Neural crest cell (in vitro differentiated cells): ENCODE measurements around the gene TMEM187. TPM values are rescaled to one million over a fixed set of nuclear protein-coding genes. Genes with fewer than 3 reads are reported as not detected.
A peak's percentile ranks its signal among the peaks of the same experiment; 100 is the strongest.

Source experiments
- DNase-seq: peaks from one replicate; pipeline ENCODE4 v3.0.0; 2021; ENCODE audit warnings: low read depth, mixed read lengths, low spot score
- H3K27ac Mint-ChIP-seq: one replicate; pipeline ENCODE4 v1.8.0; 2021; ENCODE audit warnings: mild to moderate bottlenecking, mixed read lengths; ENCODE audit not compliant: unreplicated experiment
- H3K27me3 Mint-ChIP-seq: 2 replicates; pipeline ENCODE4 v1.8.0; 2021; ENCODE audit warnings: low read depth, mild to moderate bottlenecking, mixed read lengths
- H3K36me3 Mint-ChIP-seq: 2 replicates; pipeline ENCODE4 v1.8.0; 2021; ENCODE audit warnings: low read depth, mild to moderate bottlenecking, mixed read lengths
- H3K4me1 Mint-ChIP-seq: 2 replicates; pipeline ENCODE4 v1.8.0; 2021; ENCODE audit warnings: mixed read lengths
- H3K4me3 Mint-ChIP-seq: one replicate; pipeline ENCODE4 v1.8.0; 2021; ENCODE audit warnings: mild to moderate bottlenecking, mixed read lengths
- H3K9me3 Mint-ChIP-seq: 2 replicates; pipeline ENCODE4 v1.8.0; 2021; ENCODE audit warnings: mixed read lengths
- CTCF ChIP-seq: fragments of 200-600 bp; sonication (generic); conservative IDR thresholded peaks from 2 replicates; pipeline ENCODE4 v1.5.0; 2021; ENCODE audit warnings: antibody characterized with exemption, mild to moderate bottlenecking
- microRNA-seq: library from miRNA; unstranded; fragments of <30 nt; microRNA quantifications from one replicate; pipeline ENCODE4, GENCODE V29; 2020
- total RNA-seq: library from RNA; stranded (reverse); gene quantifications from 2 replicates; pipeline ENCODE4 v1.2.1, GENCODE V29; 2021

Gene TMEM187
- total RNA-seq, 1 donor from 2014 or later = 8.0 TPM

- H3K27ac Mint-ChIP-seq = no peak overlapping the region
- H3K9me3 Mint-ChIP-seq = no peaks in the 10 kb centered on the region
- H3K4me3 Mint-ChIP-seq = no peak overlapping the region
- DNase-seq = no peak
- no peaks in the 10 kb centered on the region for H3K27me3 Mint-ChIP-seq
- peaks cover 5% of the 10 kb centered on the region for H3K4me1 Mint-ChIP-seq
- peaks cover 4% of the 10 kb centered on the region for H3K36me3 Mint-ChIP-seq
- TF ChIP-seq CTCF = no peak
Measured at GRCh38 chrX:154029439-154029838, 56.9 kb downstream of the TMEM187 start.

GRCh38 chrX:154030266-154030665 lies 57.7 kb downstream of the TMEM187 start:
- Mint-ChIP-seq H3K4me3 (no peak overlapping the region), H3K9me3 (no peaks in the 10 kb centered on the region), H3K4me1 (peaks cover 5% of the 10 kb centered on the region), H3K27me3 (no peaks in the 10 kb centered on the region), H3K27ac (no peak overlapping the region), H3K36me3 (peaks cover 8% of the 10 kb centered on the region)
- DNase-seq = no peak
- no peak for TF ChIP-seq CTCF

- no peaks in the 10 kb centered on the region for H3K27me3 Mint-ChIP-seq
- peaks cover 8% of the 10 kb centered on the region for H3K36me3 Mint-ChIP-seq
- H3K4me1 Mint-ChIP-seq = peaks cover 5% of the 10 kb centered on the region
- no peak overlapping the region for H3K4me3 Mint-ChIP-seq
- no peak for TF ChIP-seq CTCF
- H3K27ac Mint-ChIP-seq = no peak overlapping the region
- no peaks in the 10 kb centered on the region for H3K9me3 Mint-ChIP-seq
- no peak for DNase-seq
Measured at GRCh38 chrX:154030715-154031305, 58.3 kb downstream of the TMEM187 start.

GRCh38 chrX:154032160-154032559 lies 59.6 kb downstream of the TMEM187 start:
- Mint-ChIP-seq H3K27ac (peak overlapping the region; percentile 19), H3K4me1 (peaks cover 5% of the 10 kb centered on the region), H3K27me3 (no peaks in the 10 kb centered on the region), H3K4me3 (no peak overlapping the region), H3K36me3 (peaks cover 8% of the 10 kb centered on the region), H3K9me3 (no peaks in the 10 kb centered on the region)
- TF ChIP-seq CTCF = no peak
- DNase-seq = no peak

GRCh38 chrX:154032653-154033052 lies 60.1 kb downstream of the TMEM187 start:
- TF ChIP-seq CTCF = no peak
- DNase-seq = no peak
- peaks cover 5% of the 10 kb centered on the region for H3K4me1 Mint-ChIP-seq
- H3K27ac Mint-ChIP-seq = peak overlapping the region; percentile 19
- no peaks in the 10 kb centered on the region for H3K27me3 Mint-ChIP-seq
- H3K36me3 Mint-ChIP-seq = peaks cover 8% of the 10 kb centered on the region
- no peak overlapping the region for H3K4me3 Mint-ChIP-seq
- no peaks in the 10 kb centered on the region for H3K9me3 Mint-ChIP-seq

Small RNAs within 50 kb of the gene (microRNA-seq; reads per million reads assigned to microRNA genes)
- gene MIR3202-1 (not detected), gene MIR3202-2 (not detected), gene MIR718 (not detected)

Other genes starting within 250 kb of the TMEM187 start
- 117 and 118 TPM in 2 replicates for gene BCAP31, start 248.4 kb upstream of the TMEM187 start, total RNA-seq
- 6.0 and 6.6 TPM in 2 replicates for gene ABCD1, start 247.9 kb upstream of the TMEM187 start, total RNA-seq
- gene PLXNB3, start 208.5 kb upstream of the TMEM187 start, total RNA-seq = 15.7 and 16.2 TPM in 2 replicates
- 0.14 and 0.30 TPM in 2 replicates for gene SRPK3, start 191.7 kb upstream of the TMEM187 start, total RNA-seq
- gene IDH3G, start 178.4 kb upstream of the TMEM187 start, total RNA-seq = 50.2 and 52.6 TPM in 2 replicates
- 183 and 187 TPM in 2 replicates for gene SSR4, start 178.1 kb upstream of the TMEM187 start, total RNA-seq
- gene PDZD4, start 142.2 kb upstream of the TMEM187 start, total RNA-seq = 48.8 and 52.5 TPM in 2 replicates
- 133 and 137 TPM in 2 replicates for gene L1CAM, start 86.6 kb upstream of the TMEM187 start, total RNA-seq
- gene AVPR2, start 68.1 kb upstream of the TMEM187 start, total RNA-seq = not detected in 2 replicates
- 10.2 and 10.7 TPM in 2 replicates for gene ARHGAP4, start 46.5 kb upstream of the TMEM187 start, total RNA-seq
- gene NAA10, start 37.7 kb upstream of the TMEM187 start, total RNA-seq = 116 and 124 TPM in 2 replicates
- gene RENBP, start 28.1 kb upstream of the TMEM187 start, total RNA-seq = 11.4 and 11.8 TPM in 2 replicates
- 168 and 173 TPM in 2 replicates for gene HCFC1, start 936 bp upstream of the TMEM187 start, total RNA-seq
- 119 and 127 TPM in 2 replicates for gene IRAK1, start 47.1 kb downstream of the TMEM187 start, total RNA-seq
- gene MECP2, start 125.0 kb downstream of the TMEM187 start, total RNA-seq = 49.1 and 51.0 TPM in 2 replicates
- gene OPN1LW, start 171.5 kb downstream of the TMEM187 start, total RNA-seq = not detected in 2 replicates
- not detected in 2 replicates for gene OPN1MW, start 209.8 kb downstream of the TMEM187 start, total RNA-seq
- gene OPN1MW2, start 247.0 kb downstream of the TMEM187 start, total RNA-seq = not detected in 2 replicates